Measurements from ENCODE around the gene MSRB3.

Gene MSRB3

GRCh38 chr12:65501093-65501621 is 222.7 kb downstream of the MSRB3 start:
- peak; percentile 44 for DNase-seq

- DNase-seq: peak; percentile 10
Measured at GRCh38 chr12:65501935-65502334, 223.5 kb downstream of the MSRB3 start.

- no peak for DNase-seq
Measured at GRCh38 chr12:65504417-65504816, 225.9 kb downstream of the MSRB3 start.

- peak; percentile 50 for DNase-seq
Measured at GRCh38 chr12:65505386-65506121, 227.1 kb downstream of the MSRB3 start.

GRCh38 chr12:65508276-65509035 is 230.0 kb downstream of the MSRB3 start:
- no peak for DNase-seq

GRCh38 chr12:65510007-65510406 is 231.5 kb downstream of the MSRB3 start:
- DNase-seq: no peak

- peak; percentile 73 for DNase-seq
Measured at GRCh38 chr12:65510584-65511050, 232.1 kb downstream of the MSRB3 start.

GRCh38 chr12:65511134-65511834 is 232.8 kb downstream of the MSRB3 start:
- DNase-seq: peak; percentile 42

GRCh38 chr12:65511912-65512311 is 233.4 kb downstream of the MSRB3 start:
- peak; percentile 10 for DNase-seq
